Measurements from ENCODE around the gene ACVRL1. TPM values are rescaled to one million over a fixed set of nuclear protein-coding genes. Genes with fewer than 3 reads are reported as not detected.

The ACVRL1 gene
- total RNA-seq, 1 experiment from 2014 or later, result not detected

GRCh38 chr12:51901881-51902280 lies 5.4 kb upstream of the ACVRL1 start:
- Mint-ChIP-seq H3K4me3 (no peak overlapping the region), H3K9me3 (no peaks in the 10 kb centered on the region; a peak in 1 of 5 replicates), H3K27ac (no peak overlapping the region), H3K36me3 (ENCODE audit: insufficient read depth in 1 of 3, low read depth in 3 of 3) (no peaks in the 10 kb centered on the region; a peak in 1 of 7 replicates), H3K4me1 (peaks cover 6 to 17% of the 10 kb centered on the region in 2 experiments), H3K27me3 (ENCODE audit: low read depth) (peaks cover 12% of the 10 kb centered on the region)
- no peak overlapping the region for H3K4me2 ChIP-seq (ENCODE audit: insufficient read depth, insufficient read length, low read length)
- no peak overlapping the region for H3K18ac ChIP-seq (ENCODE audit: insufficient read length, low read depth, low read length)
- no CpG with 5 or more reads among the region's 11 CpGs for WGBS (ENCODE audit: extremely low coverage, insufficient read length, low lambda C conversion rate)
- peaks cover 3% of the 10 kb centered on the region for H4K20me1 ChIP-seq (ENCODE audit: control insufficient read depth, insufficient read depth, insufficient read length)
- TF ChIP-seq CTCF (conservative IDR thresholded peaks at IDR 0.05), result no peak
- no peaks in the 10 kb centered on the region for H3K9me3 ChIP-seq (ENCODE audit: control insufficient read depth, low read depth, low read length)
- H2BK20ac ChIP-seq (ENCODE audit: low read depth, low read length, poor library complexity, severe bottlenecking), result no peak overlapping the region
- H2BK120ac ChIP-seq (ENCODE audit: low read depth, low read length, poor library complexity, severe bottlenecking), result no peak overlapping the region
- H2BK5ac ChIP-seq (ENCODE audit: insufficient read length, low read length), result no peak overlapping the region
- H3K14ac ChIP-seq (ENCODE audit: insufficient read depth, low read length), result no peak overlapping the region
- no peak overlapping the region for H4K8ac ChIP-seq (replicated peaks; ENCODE audit: insufficient read length, low read depth, low read length)
- no peak overlapping the region for H3K4ac ChIP-seq (ENCODE audit: low read depth, low read length)
- H3K79me2 ChIP-seq (ENCODE audit: insufficient read depth, low read length), result no peaks in the 10 kb centered on the region
- H3T11ph ChIP-seq (ENCODE audit: low read length), result no peak overlapping the region
- no peaks in the 10 kb centered on the region for H3K23me2 ChIP-seq (ENCODE audit: insufficient read length, low read depth, low read length, poor library complexity, severe bottlenecking)
- H3K56ac ChIP-seq (ENCODE audit: insufficient read length, low read depth, low read length), result no peak overlapping the region
- H3K23ac ChIP-seq (ENCODE audit: insufficient read length, low read depth, low read length), result no peak overlapping the region
- DNase-seq, result no peak
- H2AFZ ChIP-seq (ENCODE audit: low read length), result no peak overlapping the region
- H2BK12ac ChIP-seq (ENCODE audit: insufficient read length, low read depth, low read length), result no peak overlapping the region
- H2BK15ac ChIP-seq (ENCODE audit: low read depth, low read length), result no peak overlapping the region
- H3K27ac ChIP-seq (ENCODE audit: insufficient read length, low read depth, low read length), result no peak overlapping the region
- no peaks in the 10 kb centered on the region for H3K79me1 ChIP-seq (ENCODE audit: insufficient read depth, low read depth, low read length, poor library complexity, severe bottlenecking)
- H4K91ac ChIP-seq (ENCODE audit: insufficient read length, low read depth, low read length), result no peak overlapping the region
- H4K5ac ChIP-seq (ENCODE audit: insufficient read length, low read depth, low read length), result no peak overlapping the region
- no peak overlapping the region for H2AK5ac ChIP-seq (ENCODE audit: insufficient read length, low read length)
- no peaks in the 10 kb centered on the region; the same call in 1 of the 2 replicates for H3K27me3 ChIP-seq (ENCODE audit: insufficient read depth, low read length)
- H3K4me1 ChIP-seq (ENCODE audit: insufficient read depth, low read length), result peaks cover 2% of the 10 kb centered on the region; the same call in 1 of the 2 replicates
- no peak overlapping the region for H3K9ac ChIP-seq (ENCODE audit: extremely low read depth, insufficient read length, low read length)
